HEK293T (cell line): ENCODE results near the gene MAP3K1.

Experiments
- ARNT ChIP-seq: fragments of 450-650 bp; IDR thresholded peaks from 2 replicates; pipeline ENCODE4 v1.6.1; 2017; ENCODE audit warnings: mild to moderate bottlenecking
- BHLHE40 ChIP-seq: fragments of 450-650 bp; IDR thresholded peaks from 2 replicates; pipeline ENCODE4 v1.6.1; 2016; ENCODE audit warnings: mild to moderate bottlenecking, moderate library complexity, borderline replicate concordance
- ELF4 ChIP-seq: fragments of 450-650 bp; IDR thresholded peaks from 2 replicates; pipeline ENCODE4 v1.6.1; 2017; ENCODE audit warnings: antibody characterized with exemption
- FOXA1 ChIP-seq: fragments of 450-650 bp; IDR thresholded peaks from 2 replicates; pipeline ENCODE4 v1.6.1; 2016; ENCODE audit warnings: mild to moderate bottlenecking
- FOXK2 ChIP-seq: fragments of 450-650 bp; IDR thresholded peaks from 2 replicates; pipeline ENCODE4 v1.6.1; 2016; ENCODE audit warnings: mild to moderate bottlenecking
- FOXM1 ChIP-seq: fragments of 450-650 bp; IDR thresholded peaks from 2 replicates; pipeline ENCODE4 v1.6.1; 2017; ENCODE audit warnings: mild to moderate bottlenecking, borderline replicate concordance
- LEF1 ChIP-seq: fragments of 450-650 bp; IDR thresholded peaks from 2 replicates; pipeline ENCODE4 v1.6.1; 2017; ENCODE audit warnings: mild to moderate bottlenecking, borderline replicate concordance
- SP1 ChIP-seq: fragments of 450-650 bp; IDR thresholded peaks from 2 replicates; pipeline ENCODE4 v1.6.1; 2017
- SUZ12 ChIP-seq: fragments of 450-650 bp; IDR thresholded peaks from 2 replicates; pipeline ENCODE4 v1.6.1; 2016; ENCODE audit warnings: mild to moderate bottlenecking
- TARDBP ChIP-seq: fragments of 450-650 bp; IDR thresholded peaks from 2 replicates; pipeline ENCODE4 v1.6.1; 2016

DNA sequence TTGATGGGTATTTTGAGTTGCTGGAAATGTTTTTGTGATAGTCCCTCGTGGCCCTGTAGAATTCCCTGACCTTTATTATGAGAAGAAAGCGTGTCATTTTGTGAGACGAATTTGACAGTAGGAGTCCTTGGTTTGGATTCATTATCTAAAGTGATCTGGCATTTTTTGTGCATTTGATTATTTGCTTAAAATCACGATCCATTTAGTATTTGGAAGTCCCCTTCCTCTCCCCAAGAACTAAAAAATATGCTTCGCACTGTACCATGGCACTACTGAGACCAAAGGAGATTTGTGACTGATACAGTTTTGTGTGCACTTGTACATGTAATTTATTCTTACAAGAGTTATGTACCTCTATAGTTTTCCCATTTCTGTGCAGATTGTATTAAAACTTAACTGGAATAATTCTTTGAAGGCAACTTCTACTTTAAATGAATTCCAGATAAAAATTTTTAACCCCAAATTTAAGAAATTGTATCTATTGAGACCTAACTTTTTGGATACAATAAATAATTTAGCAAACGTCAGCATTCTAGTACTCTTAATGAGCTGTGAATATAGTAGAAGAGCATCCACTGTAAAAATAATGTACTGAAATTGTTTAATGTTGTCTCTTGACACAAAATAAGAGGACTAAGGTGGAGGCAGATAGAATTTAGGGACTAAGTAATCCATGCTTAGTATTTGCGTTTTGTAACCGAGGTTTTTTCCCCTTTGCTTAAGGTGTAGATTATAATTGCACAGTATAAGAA is 2.1 kb downstream of the MAP3K1 start:
- no peak for TF ChIP-seq BHLHE40
- TF ChIP-seq SUZ12, result no peak
- no peak for TF ChIP-seq ELF4
- TF ChIP-seq SP1, result no peak
- no peak for TF ChIP-seq FOXM1
- no peak for TF ChIP-seq FOXK2
- TF ChIP-seq FOXA1, result no peak
- no peak for TF ChIP-seq ARNT
- no peak for TF ChIP-seq LEF1
- no peak for TF ChIP-seq TARDBP
